IMR-90 (cell line): ENCODE results near the gene PDE6A. TPM values are rescaled to one million over a fixed set of nuclear protein-coding genes. Genes with fewer than 3 reads are reported as not detected.
A peak's percentile ranks its signal among the peaks of the same experiment; 100 is the strongest.

Experiments
- ATAC-seq: fragments of 200-7000 bp; cut with Tn5 transposase; 2 replicates; pipeline ENCODE4 v1.9.1; 2020; ENCODE audit warnings: low read depth, mild to moderate bottlenecking, moderate library complexity
- BruUV-seq: library from RNA; stranded (reverse); fragments of 400-500 nt; replicated peaks from 2 replicates; lab custom pipeline; 2021; lab: Mats Ljungman, UMichigan
- CTCF ChIA-PET: fragments of 300-600 bp; formaldehyde crosslinking; extraction: SDS; loops from one replicate; lab custom pipeline; 2021; ENCODE audit warnings: antibody characterized with exemption; lab: Yijun Ruan, JAX
- POLR2A ChIA-PET: fragments of 300-600 bp; sonication (Branson Sonifier 250); formaldehyde crosslinking; loops from one replicate; lab custom pipeline; 2022; ENCODE audit warnings: antibody characterized with exemption; ENCODE audit not compliant: unreplicated experiment; lab: Charles Lee
- DNase-seq: peaks from one replicate; pipeline ENCODE4 v3.0.0; 2013
- H2AFZ ChIP-seq: replicated peaks from 2 replicates; pipeline ENCODE3; 2013; ENCODE audit warnings: low read length, mild to moderate bottlenecking; ENCODE audit not compliant: poor library complexity
- H2AK5ac ChIP-seq: 2 replicates; pipeline ENCODE4 v1.6.1; 2013; ENCODE audit warnings: low read depth, low read length, inconsistent platforms
- H2AK9ac ChIP-seq: replicated peaks from 2 replicates; pipeline ENCODE3; 2013; ENCODE audit warnings: mild to moderate bottlenecking, low read depth, low read length, moderate library complexity; ENCODE audit not compliant: poor library complexity
- H2BK120ac ChIP-seq: 2 replicates; pipeline ENCODE4 v1.6.1; 2013; ENCODE audit warnings: low read depth, low read length, inconsistent platforms
- H2BK15ac ChIP-seq: 3 replicates; pipeline ENCODE4 v1.6.1; 2013; ENCODE audit warnings: low read depth, low read length, inconsistent platforms
- H2BK20ac ChIP-seq: 2 replicates; pipeline ENCODE4 v1.6.1; 2013; ENCODE audit warnings: low read depth, mild to moderate bottlenecking, inconsistent platforms, low read length, moderate library complexity
- H2BK5ac ChIP-seq: 2 replicates; pipeline ENCODE4 v1.6.1; 2013; ENCODE audit warnings: mild to moderate bottlenecking, low read depth, low read length, inconsistent platforms; ENCODE audit not compliant: poor library complexity, severe bottlenecking
- H3K14ac ChIP-seq: replicated peaks from 2 replicates; pipeline ENCODE4 v1.6.1; 2013; ENCODE audit warnings: low read depth, low read length, inconsistent platforms
- H3K18ac ChIP-seq: 2 replicates; pipeline ENCODE4 v1.6.1; 2013; ENCODE audit warnings: low read depth, low read length, control low read depth
- H3K23ac ChIP-seq: 2 replicates; pipeline ENCODE4 v1.6.1; 2013; ENCODE audit warnings: low read depth, low read length, inconsistent platforms
- H3K27ac ChIP-seq: 2 replicates; pipeline ENCODE4 v1.5.1; 2013; ENCODE audit warnings: mild to moderate bottlenecking, control low read depth, low read length; ENCODE audit not compliant: insufficient read depth
- H3K27me3 ChIP-seq: 2 replicates; pipeline ENCODE4 v1.6.1; 2013; ENCODE audit warnings: low read length; ENCODE audit not compliant: control insufficient read depth, insufficient read depth
- H3K36me3 ChIP-seq: 2 replicates; pipeline ENCODE4 v1.6.1; 2013; ENCODE audit warnings: low read length, mixed read lengths; ENCODE audit not compliant: control insufficient read depth, insufficient read depth
- H3K4ac ChIP-seq: 2 replicates; pipeline ENCODE4 v1.6.1; 2013; ENCODE audit warnings: low read depth, low read length, inconsistent platforms
- H3K4me1 ChIP-seq: 2 replicates; pipeline ENCODE4 v1.6.1; 2013; ENCODE audit warnings: low read length, mixed read lengths; ENCODE audit not compliant: control insufficient read depth, insufficient read depth
- H3K4me2 ChIP-seq: 2 replicates; pipeline ENCODE4 v1.6.1; 2013; ENCODE audit warnings: low read depth, mild to moderate bottlenecking, control low read depth, low read length, moderate library complexity
- H3K4me3 ChIP-seq: 2 replicates; pipeline ENCODE4 v1.5.1; 2013; ENCODE audit warnings: low read depth, mild to moderate bottlenecking, control low read depth, low read length, moderate library complexity; ENCODE audit not compliant: insufficient read depth
- H3K56ac ChIP-seq: 2 replicates; pipeline ENCODE4 v1.6.1; 2013; ENCODE audit warnings: low read length, inconsistent platforms; ENCODE audit not compliant: insufficient read depth; ENCODE audit errors: extremely low read depth
- H3K79me1 ChIP-seq, 2 experiments: 2 replicates each; pipeline ENCODE4 v1.6.1; 2013; ENCODE audit warnings: low read length in 2 of 2, inconsistent platforms in 1 of 2, low read depth in 1 of 2
- H3K9ac ChIP-seq: 2 replicates; pipeline ENCODE4 v1.6.1; 2013; ENCODE audit warnings: low read depth, low read length, control low read depth
- H3K9me1 ChIP-seq: 2 replicates; pipeline ENCODE4 v1.6.1; 2013; ENCODE audit warnings: low read length, inconsistent platforms; ENCODE audit not compliant: insufficient read depth
- H3K9me3 ChIP-seq: 2 replicates; pipeline ENCODE4 v1.6.1; 2013; ENCODE audit warnings: low read length; ENCODE audit not compliant: control insufficient read depth, insufficient read depth
- H4K20me1 ChIP-seq: 2 replicates; pipeline ENCODE4 v1.6.1; 2013; ENCODE audit warnings: low read length, inconsistent platforms; ENCODE audit not compliant: insufficient read depth
- H4K5ac ChIP-seq: 2 replicates; pipeline ENCODE4 v1.6.1; 2013; ENCODE audit warnings: mild to moderate bottlenecking, low read depth, low read length, control low read depth
- H4K8ac ChIP-seq, 2 experiments: 2 replicates each; pipeline ENCODE4 v1.6.1; 2013; ENCODE audit warnings: low read depth in 2 of 2, low read length in 2 of 2, control low read depth in 1 of 2, inconsistent platforms in 1 of 2
- H4K91ac ChIP-seq: 2 replicates; pipeline ENCODE4 v1.6.1; 2013; ENCODE audit warnings: low read depth, low read length, inconsistent platforms; ENCODE audit not compliant: insufficient read depth
- BHLHE40 ChIP-seq: fragments of 150-350 bp; IDR thresholded peaks from 2 replicates; pipeline ENCODE4 v1.6.1; 2016; ENCODE audit warnings: mild to moderate bottlenecking, low read depth, low read length
- CHD1 ChIP-seq: IDR thresholded peaks from 2 replicates; pipeline ENCODE4 v1.6.1; 2012; ENCODE audit warnings: low read depth, low read length, improper control_type of control experiment
- CTCF ChIP-seq: conservative IDR thresholded peaks from 2 replicates; pipeline ENCODE4 v1.5.1; 2012; ENCODE audit warnings: mild to moderate bottlenecking, low read depth, low read length, improper control_type of control experiment
- ELK1 ChIP-seq: fragments of 150-350 bp; IDR thresholded peaks from 2 replicates; pipeline ENCODE4 v1.6.1; 2016; ENCODE audit warnings: low read depth, mild to moderate bottlenecking, low read length, moderate library complexity, borderline replicate concordance
- FOS ChIP-seq: fragments of 150-350 bp; IDR thresholded peaks from 2 replicates; pipeline ENCODE4 v1.6.1; 2016; ENCODE audit warnings: low read depth, low read length
- MAFK ChIP-seq: IDR thresholded peaks from 2 replicates; pipeline ENCODE4 v1.6.1; 2012; ENCODE audit warnings: low read depth, low read length, improper control_type of control experiment
- NFE2L2 ChIP-seq: fragments of 150-350 bp; IDR thresholded peaks from 2 replicates; pipeline ENCODE4 v1.6.1; 2016; ENCODE audit warnings: low read depth, mild to moderate bottlenecking, low read length
- POLR2A ChIP-seq: IDR thresholded peaks from 2 replicates; pipeline ENCODE4 v1.6.1; 2012; ENCODE audit warnings: mild to moderate bottlenecking, low read depth, low read length
- RAD21 ChIP-seq: IDR thresholded peaks from 2 replicates; pipeline ENCODE4 v1.6.1; 2012; ENCODE audit warnings: low read length, improper control_type of control experiment
- RCOR1 ChIP-seq: IDR thresholded peaks from 2 replicates; pipeline ENCODE4 v1.6.1; 2012; ENCODE audit warnings: mild to moderate bottlenecking, low read length, improper control_type of control experiment; ENCODE audit not compliant: insufficient replicate concordance
- RFX5 ChIP-seq: IDR thresholded peaks from 2 replicates; pipeline ENCODE4 v1.8.0; 2012; ENCODE audit warnings: low read depth, mild to moderate bottlenecking, low read length, moderate library complexity
- SMC3 ChIP-seq: fragments of 150-350 bp; IDR thresholded peaks from 2 replicates; pipeline ENCODE4 v1.6.1; 2016; ENCODE audit warnings: low read depth, mild to moderate bottlenecking, antibody characterized with exemption, low read length, moderate library complexity
- whole genome bisulfite sequencing, 2 experiments: methylation state at CpG; one replicate each; pipeline versions ENCODE4 v1.1.5 to v1.1.7; 2013; ENCODE audit warnings: missing lambda C conversion rate in 2 of 2; ENCODE audit not compliant: insufficient read length in 1 of 2; ENCODE audit errors: extremely low coverage in 2 of 2; 5-methylcytosine and 5-hydroxymethylcytosine counted together
- dilution Hi-C: fragments of 300-500 bp; cut with HindIII; formaldehyde crosslinking; loops from one replicate; pipeline ENCODE4 v1.14.3; 2018; ENCODE audit warnings: low sequenced_read_pairs; ENCODE audit not compliant: unreplicated experiment
- in situ Hi-C: fragments of 300-500 bp; cut with MboI; formaldehyde crosslinking; loops from 3 replicates; pipeline ENCODE4 v1.14.3; 2019; ENCODE audit warnings: low sequenced_read_pairs, inconsistent platforms, mixed read lengths
- intact Hi-C: fragments of 100-400 bp; cut with micrococcal nuclease; formaldehyde crosslinking; loops from 2 replicates; pipeline ENCODE4 v1.10.0; 2022
- polyA plus RNA-seq, 3 experiments: library from polyadenylated mRNA; depleted of rRNA; stranded (reverse); fragments of >200 nt; gene quantifications; 2 replicates each; pipeline ENCODE4 v1.2.3, GENCODE V29; 2012; ENCODE audit warnings: low replicate concordance in 1 of 3
- total RNA-seq: library from RNA; depleted of rRNA; stranded (reverse); fragments of >200 nt; gene quantifications from 2 replicates; pipeline ENCODE4 v1.2.3, GENCODE V29; 2012

PDE6A gene
- total and polyA plus RNA-seq, 2 of the 4 experiments (the other 2 are of a cell fraction) = not detected

- TF ChIP-seq BHLHE40 = no peak
Measured at GRCh38 chr5:149841851-149842793, 102.5 kb downstream of the PDE6A start (continued).

- in situ Hi-C loops = loop anchor here (25.0 kb wide), 1 partner anchor 597 kb away; the partner anchor contains the start of gene RPS14
- TF ChIP-seq ELK1 = no peak
- no peak for TF ChIP-seq RFX5
- TF ChIP-seq MAFK = no peak
- no peak for TF ChIP-seq POLR2A
- no peak for TF ChIP-seq RCOR1
- TF ChIP-seq CTCF = no peak
- no peak for TF ChIP-seq CHD1
- TF ChIP-seq NFE2L2 = no peak
- no peak for TF ChIP-seq FOS
- no peak for TF ChIP-seq RAD21
- no peak for TF ChIP-seq BHLHE40
- TF ChIP-seq SMC3 = no peak
Measured at GRCh38 chr5:149840226-149840825, 104.3 kb downstream of the PDE6A start.

More at GRCh38 chr5:149840226-149840825, 104.3 kb downstream of the PDE6A start:
- Histone ChIP-seq H2BK15ac (no peak overlapping the region), H3K4me2 (no peak overlapping the region), H3K23ac (no peak overlapping the region), H4K8ac (no peak overlapping the region), H3K9me1 (no peaks in the 10 kb centered on the region; the same call in 1 of the 2 replicates), H3K4ac (no peak overlapping the region), H3K9me3 (no peaks in the 10 kb centered on the region), H2AFZ (peak overlapping the region; percentile 70), H3K56ac (no peak overlapping the region), H3K27ac (no peak overlapping the region), H3K4me3 (no peak overlapping the region), H2AK5ac (no peak overlapping the region), H3K9ac (no peak overlapping the region), H2BK5ac (no peak overlapping the region), H3K14ac (no peak overlapping the region), H3K27me3 (peaks cover 11% of the 10 kb centered on the region; the same call in 1 of the 2 replicates), H3K79me1 (no peaks in the 10 kb centered on the region), H3K18ac (no peak overlapping the region), H3K36me3 (no peaks in the 10 kb centered on the region), H4K5ac (no peak overlapping the region), H2BK120ac (no peak overlapping the region), H3K4me1 (peaks cover 3% of the 10 kb centered on the region; the same call in 1 of the 2 replicates), H4K20me1 (no peaks in the 10 kb centered on the region), H2BK20ac (no peak overlapping the region), H2AK9ac (no peak overlapping the region), H4K91ac (no peak overlapping the region)
- no TSS peak for BruUV-seq
- 82% methylated on average over 4 of the region's 8 CpGs; no CpG with 5 or more reads in 1 of the 2 experiments for WGBS, 2 experiments
- intact Hi-C loops (no loop called here), dilution Hi-C loops (no loop called here)
- ATAC-seq = no peak
- DNase-seq = no peak
- ChIA-PET POLR2A (no interaction called here), CTCF (interaction anchor here (1.0 to 5.5 kb wide), 3 partner anchors 13 to 151 kb away, joined by 4 to 40 read pairs (median 30); no protein-coding TSS in a partner anchor)
